ENCODE results near the gene MLC1. TPM values are rescaled to one million over a fixed set of nuclear protein-coding genes. Genes with fewer than 3 reads are reported as not detected.

Gene MLC1
- total and polyA plus RNA-seq, 7 donors, result under 0.01 TPM; not detected in 6

DNA sequence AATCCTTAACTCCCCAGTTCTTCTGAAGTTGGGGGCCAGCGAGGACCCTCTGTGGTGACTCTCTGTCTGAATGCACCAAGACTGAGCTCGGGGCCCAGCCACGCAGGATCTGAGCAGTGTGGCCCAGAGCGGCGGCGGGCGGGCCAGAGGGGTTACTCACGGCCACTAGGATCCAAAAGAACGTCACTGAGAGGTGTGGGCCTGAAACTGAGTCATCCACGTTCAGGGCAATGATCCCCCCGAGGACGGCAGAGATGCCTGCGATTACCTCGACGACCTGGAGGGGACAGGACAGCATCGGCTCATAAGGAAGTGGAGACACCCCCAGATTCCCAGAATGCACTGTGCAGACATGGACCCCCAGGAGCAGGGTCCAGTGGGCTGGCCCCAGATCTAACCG is 11.2 kb downstream of the MLC1 start:
- H3K4me3 ChIP-seq, result no peak overlapping the region
- H3K9me3 ChIP-seq, result no peaks in the 10 kb centered on the region
- H3K27me3 ChIP-seq (ENCODE audit: insufficient read depth in 3 of 3, low read length in 2 of 3), result peaks cover 0 to 14% (median 0%) of the 10 kb centered on the region in 3 donors
- ATAC-seq, result no peak
- 69 to 72% (median 71%) methylated on average over 17 of the region's 17 CpGs for WGBS, 3 donors
- no peaks in the 10 kb centered on the region for H3K36me3 ChIP-seq (ENCODE audit: insufficient read depth in 1 of 2, low read depth in 1 of 2)
- H3K27ac ChIP-seq, result no peak overlapping the region
- TF ChIP-seq, protein P1, sequence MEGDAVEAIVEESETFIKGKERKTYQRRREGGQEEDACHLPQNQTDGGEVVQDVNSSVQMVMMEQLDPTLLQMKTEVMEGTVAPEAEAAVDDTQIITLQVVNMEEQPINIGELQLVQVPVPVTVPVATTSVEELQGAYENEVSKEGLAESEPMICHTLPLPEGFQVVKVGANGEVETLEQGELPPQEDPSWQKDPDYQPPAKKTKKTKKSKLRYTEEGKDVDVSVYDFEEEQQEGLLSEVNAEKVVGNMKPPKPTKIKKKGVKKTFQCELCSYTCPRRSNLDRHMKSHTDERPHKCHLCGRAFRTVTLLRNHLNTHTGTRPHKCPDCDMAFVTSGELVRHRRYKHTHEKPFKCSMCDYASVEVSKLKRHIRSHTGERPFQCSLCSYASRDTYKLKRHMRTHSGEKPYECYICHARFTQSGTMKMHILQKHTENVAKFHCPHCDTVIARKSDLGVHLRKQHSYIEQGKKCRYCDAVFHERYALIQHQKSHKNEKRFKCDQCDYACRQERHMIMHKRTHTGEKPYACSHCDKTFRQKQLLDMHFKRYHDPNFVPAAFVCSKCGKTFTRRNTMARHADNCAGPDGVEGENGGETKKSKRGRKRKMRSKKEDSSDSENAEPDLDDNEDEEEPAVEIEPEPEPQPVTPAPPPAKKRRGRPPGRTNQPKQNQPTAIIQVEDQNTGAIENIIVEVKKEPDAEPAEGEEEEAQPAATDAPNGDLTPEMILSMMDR (IDR thresholded peaks at IDR 0.05), result no peak
- H3K4me1 ChIP-seq, result no peaks in the 10 kb centered on the region
- intact Hi-C loops (cut with DNase I), result no loop called here
- DNase-seq, result no peak

DNA sequence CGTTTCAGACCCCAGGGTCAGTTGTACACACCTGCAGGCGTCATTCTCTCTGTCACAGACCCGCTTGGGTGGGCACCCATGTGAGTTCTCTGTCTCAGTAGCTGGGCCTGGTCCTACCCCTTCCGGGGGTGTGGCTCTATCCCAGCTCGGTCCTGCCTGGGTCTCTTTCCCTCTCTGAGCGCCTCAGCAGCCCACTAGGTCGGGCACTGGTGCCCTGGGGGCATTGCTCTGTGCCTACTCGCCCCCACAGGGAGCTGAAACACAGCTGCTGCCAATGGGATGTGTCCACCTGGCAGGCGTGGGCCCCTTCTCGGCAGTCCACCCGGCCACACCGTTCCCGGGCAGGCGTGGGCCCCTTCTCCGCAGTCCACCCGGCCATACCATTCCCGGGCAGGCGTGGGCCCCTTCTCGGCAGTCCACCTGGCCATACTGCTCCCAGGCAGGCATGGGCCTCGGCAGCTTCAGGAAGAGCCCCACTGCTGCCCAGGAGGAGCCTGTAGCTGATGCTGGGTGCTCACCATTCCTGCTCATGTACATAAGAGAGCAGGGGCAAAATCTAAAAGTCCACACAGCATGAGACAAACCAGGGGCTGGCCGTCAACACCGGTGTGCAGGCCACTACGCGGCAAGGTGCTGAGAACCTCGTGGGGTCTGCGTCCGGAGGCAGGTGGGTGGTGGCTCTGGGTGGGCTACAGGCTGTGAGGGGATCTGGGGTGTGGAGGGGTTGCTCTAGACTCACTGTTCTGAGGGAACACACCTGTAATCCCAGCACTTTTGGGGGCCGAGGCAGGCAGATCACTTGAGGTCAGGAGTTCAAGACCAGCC is 12.3 kb downstream of the MLC1 start:
- Histone ChIP-seq H3K4me3 (no peak overlapping the region), H3K27ac (no peak overlapping the region), H3K4me1 (no peaks in the 10 kb centered on the region), H3K9me3 (no peaks in the 10 kb centered on the region), H3K36me3 (ENCODE audit: insufficient read depth in 1 of 2, low read depth in 1 of 2) (no peaks in the 10 kb centered on the region), H3K27me3 (ENCODE audit: insufficient read depth in 3 of 3, low read length in 2 of 3) (peaks cover 0 to 11% (median 0%) of the 10 kb centered on the region in 3 donors)
- TF ChIP-seq, protein P1 (IDR thresholded peaks at IDR 0.05), result no peak
- intact Hi-C loops (cut with DNase I), result no loop called here
- 75 to 78% (median 76%) methylated on average over 22 to 28 of the region's 28 CpGs for WGBS, 3 donors
- no peak for DNase-seq
- no peak for ATAC-seq

DNA sequence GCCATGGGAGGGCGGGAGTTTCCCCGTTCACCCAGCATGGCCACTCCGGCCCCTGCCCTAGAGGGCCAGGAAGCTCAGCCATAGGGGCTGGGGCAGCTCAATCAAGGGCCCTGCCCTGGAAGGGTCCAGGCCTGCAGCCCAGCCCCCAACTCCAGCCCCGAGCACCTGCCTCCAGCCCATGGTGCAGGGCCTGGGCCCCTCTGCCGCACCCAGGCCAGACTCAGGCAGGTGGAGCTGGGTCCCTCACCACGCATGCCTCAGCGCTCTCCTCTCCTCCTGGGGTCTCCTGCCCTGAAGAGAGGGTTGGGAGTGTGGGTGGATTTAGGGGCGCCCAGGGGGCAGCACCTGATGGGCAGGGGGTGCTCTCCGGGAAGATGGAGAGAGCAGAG is 13.1 kb downstream of the MLC1 start:
- ATAC-seq, result no peak
- Histone ChIP-seq H3K27ac (no peak overlapping the region), H3K36me3 (ENCODE audit: insufficient read depth in 1 of 2, low read depth in 1 of 2) (no peaks in the 10 kb centered on the region), H3K27me3 (ENCODE audit: insufficient read depth in 3 of 3, low read length in 2 of 3) (peaks cover 0 to 11% (median 0%) of the 10 kb centered on the region in 3 donors), H3K4me1 (no peaks in the 10 kb centered on the region), H3K4me3 (no peak overlapping the region), H3K9me3 (no peaks in the 10 kb centered on the region)
- TF ChIP-seq, protein P1 (IDR thresholded peaks at IDR 0.05), result no peak
- 90 to 93% (median 91%) methylated on average over 6 to 9 of the region's 9 CpGs for WGBS, 3 donors
- intact Hi-C loops (cut with DNase I), result no loop called here
- no peak for DNase-seq

DNA sequence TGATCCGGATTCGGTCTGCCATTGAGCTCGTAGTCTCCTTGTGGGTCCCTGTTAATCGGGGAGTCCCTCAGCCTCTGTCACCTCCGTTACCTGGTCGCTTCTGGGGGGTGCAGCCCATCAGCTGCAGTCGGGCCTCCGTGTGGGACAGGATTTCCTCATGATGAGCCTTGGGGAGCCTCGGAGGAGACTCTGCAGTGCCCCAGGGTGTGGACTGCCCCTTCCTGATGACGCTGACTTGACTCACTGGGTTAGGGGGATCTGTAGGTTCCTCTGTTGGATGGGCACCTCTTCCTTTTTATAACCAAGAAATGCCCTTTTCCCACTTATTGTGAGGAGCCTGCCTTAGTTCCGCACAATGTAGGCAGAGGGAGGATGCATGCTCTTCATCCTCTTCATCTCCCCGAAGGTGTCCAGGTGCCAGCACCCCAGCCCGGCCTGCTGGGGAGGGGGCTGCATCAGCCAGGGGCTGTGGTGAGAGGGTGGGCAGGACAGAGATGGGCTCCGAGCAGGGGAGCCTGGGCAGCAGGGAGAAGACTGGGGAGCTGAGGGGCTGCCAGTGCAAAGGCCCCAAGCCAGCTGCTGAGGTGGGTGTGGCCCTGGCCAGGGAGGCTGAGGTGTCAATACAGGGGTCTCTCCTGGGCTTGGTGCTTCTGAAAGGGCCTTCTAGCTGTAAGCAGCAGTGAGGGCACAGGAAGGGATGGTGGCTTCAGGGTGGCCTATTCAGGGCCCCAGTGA is 13.6 kb downstream of the MLC1 start:
- Histone ChIP-seq H3K27ac (no peak overlapping the region), H3K4me1 (no peaks in the 10 kb centered on the region), H3K4me3 (no peak overlapping the region), H3K27me3 (ENCODE audit: insufficient read depth in 3 of 3, low read length in 2 of 3) (peaks cover 0 to 13% (median 0%) of the 10 kb centered on the region in 3 donors), H3K36me3 (ENCODE audit: insufficient read depth in 1 of 2, low read depth in 1 of 2) (no peaks in the 10 kb centered on the region), H3K9me3 (no peaks in the 10 kb centered on the region)
- TF ChIP-seq, protein P1 (IDR thresholded peaks at IDR 0.05), result no peak
- 81 to 88% (median 84%) methylated on average over 14 of the region's 14 CpGs for WGBS, 3 donors
- ATAC-seq, result no peak
- no peak for DNase-seq
- intact Hi-C loops (cut with DNase I), result no loop called here

All from psoas muscle (tissue), 8 donors.